Parathyroid adenoma (tissue), 2 donors: ENCODE data around the gene ODC1.

Source experiments
- H2AFZ ChIP-seq: fragments of 300-600 bp; sonication (generic); one replicate; pipeline ENCODE4 v1.7.0; 2017; ENCODE audit warnings: antibody characterized with exemption, mild to moderate bottlenecking
- H3K27ac ChIP-seq: fragments of 300-600 bp; sonication (generic); one replicate; pipeline ENCODE4 v1.7.0; 2017
- H3K27me3 ChIP-seq: fragments of 300-600 bp; sonication (generic); one replicate; pipeline ENCODE4 v1.7.0; 2017; ENCODE audit warnings: low read length; ENCODE audit not compliant: control insufficient read depth, insufficient read depth
- H3K36me3 ChIP-seq: fragments of 300-600 bp; sonication (generic); one replicate; pipeline ENCODE4 v1.7.0; 2017; ENCODE audit warnings: low read length; ENCODE audit not compliant: control insufficient read depth, insufficient read depth
- H3K4me1 ChIP-seq: fragments of 300-600 bp; sonication (generic); one replicate; pipeline ENCODE4 v1.7.0; 2017; ENCODE audit warnings: control low read depth
- H3K4me2 ChIP-seq: fragments of 300-600 bp; sonication (generic); one replicate; pipeline ENCODE4 v1.7.0; 2017; ENCODE audit warnings: low read length
- H3K4me3 ChIP-seq: fragments of 300-600 bp; sonication (generic); one replicate; pipeline ENCODE4 v1.7.0; 2017; ENCODE audit warnings: low read depth, low read length
- H3K79me2 ChIP-seq: fragments of 300-600 bp; sonication (generic); one replicate; pipeline ENCODE4 v1.7.0; 2017; ENCODE audit warnings: control low read depth
- H3K9ac ChIP-seq: fragments of 300-600 bp; sonication (generic); one replicate; pipeline ENCODE4 v1.7.0; 2017; ENCODE audit warnings: mild to moderate bottlenecking
- H3K9me3 ChIP-seq: fragments of 300-600 bp; sonication (generic); one replicate; pipeline ENCODE4 v1.7.0; 2017; ENCODE audit warnings: low read length; ENCODE audit not compliant: control insufficient read depth
- CTCF ChIP-seq: fragments of 300-600 bp; sonication (generic); IDR thresholded peaks from one replicate; pipeline ENCODE4 v1.7.0; 2017; ENCODE audit warnings: antibody characterized with exemption, mild to moderate bottlenecking
- donor health status: primary hyperparathyroidism.

ODC1 gene

GRCh38 chr2:10447895-10448575 lies at the start of gene ODC1:
Gene ODC1 (minus strand): TSS chr2:10448327. CDS start chr2:10445032, 3,295 bp downstream.
- H3K4me1 ChIP-seq: peaks cover 2% of the 10 kb centered on the region
- TF ChIP-seq CTCF: no peak

GRCh38 chr2:10497797-10498251 lies 49.7 kb upstream of the ODC1 start:
- no peak overlapping the region for H3K4me3 ChIP-seq
- no peaks in the 10 kb centered on the region for H3K79me2 ChIP-seq
- no peak for TF ChIP-seq CTCF
- H3K27me3 ChIP-seq: no peaks in the 10 kb centered on the region
- peak overlapping the region; percentile 69 for H2AFZ ChIP-seq
- H3K9me3 ChIP-seq: no peaks in the 10 kb centered on the region
- H3K4me1 ChIP-seq: peaks cover 23% of the 10 kb centered on the region
- H3K4me2 ChIP-seq: no peak overlapping the region
- no peak overlapping the region for H3K9ac ChIP-seq
- H3K27ac ChIP-seq: no peak overlapping the region
- H3K36me3 ChIP-seq: no peaks in the 10 kb centered on the region

More at GRCh38 chr2:10447895-10448575, at the start of gene ODC1:
- H3K9ac ChIP-seq: peak within 1 kb of the TSS; percentile 78
- no peaks in the 10 kb centered on the region for H3K27me3 ChIP-seq
- no peaks in the 10 kb centered on the region for H3K9me3 ChIP-seq
- no peaks in the 10 kb centered on the region for H3K79me2 ChIP-seq
- H3K4me2 ChIP-seq: peak within 1 kb of the TSS; percentile 95
- H3K36me3 ChIP-seq: no peaks in the 10 kb centered on the region
- H2AFZ ChIP-seq: peak within 1 kb of the TSS; percentile 97
- peak within 1 kb of the TSS; percentile 82 for H3K4me3 ChIP-seq
- H3K27ac ChIP-seq: peak within 1 kb of the TSS; percentile 89

GRCh38 chr2:10495988-10496313 lies 47.8 kb upstream of the ODC1 start:
- Histone ChIP-seq H3K4me2 (no peak overlapping the region), H3K79me2 (no peaks in the 10 kb centered on the region)

GRCh38 chr2:10495311-10495987 lies 47.3 kb upstream of the ODC1 start:
- H3K27ac ChIP-seq: no peak overlapping the region
- H3K27me3 ChIP-seq: no peaks in the 10 kb centered on the region
- no peaks in the 10 kb centered on the region for H3K9me3 ChIP-seq
- H2AFZ ChIP-seq: no peak overlapping the region
- peaks cover 13% of the 10 kb centered on the region for H3K4me1 ChIP-seq
- no peak overlapping the region for H3K9ac ChIP-seq
- no peaks in the 10 kb centered on the region for H3K36me3 ChIP-seq
- H3K79me2 ChIP-seq: no peaks in the 10 kb centered on the region
- no peak for TF ChIP-seq CTCF
- no peak overlapping the region for H3K4me3 ChIP-seq
- H3K4me2 ChIP-seq: no peak overlapping the region

More at GRCh38 chr2:10495988-10496313, 47.8 kb upstream of the ODC1 start:
- H3K27ac ChIP-seq: no peak overlapping the region
- H3K27me3 ChIP-seq: no peaks in the 10 kb centered on the region
- no peaks in the 10 kb centered on the region for H3K9me3 ChIP-seq
- peaks cover 13% of the 10 kb centered on the region for H3K4me1 ChIP-seq
- no peak for TF ChIP-seq CTCF
- no peaks in the 10 kb centered on the region for H3K36me3 ChIP-seq
- H2AFZ ChIP-seq: no peak overlapping the region
- no peak overlapping the region for H3K9ac ChIP-seq
- H3K4me3 ChIP-seq: no peak overlapping the region
